ENCODE results near the gene CHTF18. TPM values are rescaled to one million over a fixed set of nuclear protein-coding genes. Genes with fewer than 3 reads are reported as not detected.

Gene CHTF18
- total and polyA plus RNA-seq, 4 donors: 3.0 to 56.9 (median 10.7) TPM

- H3K4me3 ChIP-seq (ENCODE audit: low read length in 2 of 2): no peak within 1 kb of the TSS
- H3K27ac ChIP-seq (ENCODE audit: low read depth in 1 of 2, low read length in 2 of 2): no peak within 1 kb of the TSS
- H3K9me3 ChIP-seq (ENCODE audit: control insufficient read depth, low read length): no peaks in the 10 kb centered on the region
- H3K4me1 ChIP-seq (ENCODE audit: control insufficient read depth in 1 of 2, insufficient read depth in 2 of 2, low read length in 2 of 2): no peaks in the 10 kb centered on the region
- no peaks in the 10 kb centered on the region for H3K27me3 ChIP-seq (ENCODE audit: control insufficient read depth in 1 of 2, insufficient read depth in 2 of 2, low read length in 1 of 2)
- intact Hi-C loops (cut with DNase I): no loop called here
- no peaks in the 10 kb centered on the region for H3K36me3 ChIP-seq (ENCODE audit: control insufficient read depth in 1 of 2, insufficient read depth in 2 of 2, low read length in 1 of 2)
- no peak for ATAC-seq (ENCODE audit: low FRiP score)
- DNase-seq: no peak
- 4 to 6% methylated on average over 51 to 57 of the region's 57 CpGs for WGBS, 2 donors
Observed at GRCh38 chr16:799948-800833, 11.8 kb downstream of the CHTF18 start, which contains the start of gene GNG13. Gene GNG13 (minus strand): TSS chr16:800734. CDS start chr16:799077, 1,657 bp downstream.

GRCh38 chr16:800834-801511 is 12.6 kb downstream of the CHTF18 start:
- H3K27me3 ChIP-seq (ENCODE audit: control insufficient read depth in 1 of 2, insufficient read depth in 2 of 2, low read length in 1 of 2): no peaks in the 10 kb centered on the region
- intact Hi-C loops (cut with DNase I): no loop called here
- H3K4me3 ChIP-seq (ENCODE audit: low read length in 2 of 2): no peak overlapping the region
- H3K4me1 ChIP-seq (ENCODE audit: control insufficient read depth in 1 of 2, insufficient read depth in 2 of 2, low read length in 2 of 2): no peaks in the 10 kb centered on the region
- no peaks in the 10 kb centered on the region for H3K9me3 ChIP-seq (ENCODE audit: control insufficient read depth, low read length)
- H3K27ac ChIP-seq (ENCODE audit: low read depth in 1 of 2, low read length in 2 of 2): no peak overlapping the region
- WGBS, 2 donors: 13 to 15% methylated on average over 16 to 17 of the region's 17 CpGs
- no peak for DNase-seq
- ATAC-seq (ENCODE audit: low FRiP score): no peak
- H3K36me3 ChIP-seq (ENCODE audit: control insufficient read depth in 1 of 2, insufficient read depth in 2 of 2, low read length in 1 of 2): no peaks in the 10 kb centered on the region

- intact Hi-C loops (cut with DNase I): no loop called here
- no peaks in the 10 kb centered on the region for H3K36me3 ChIP-seq (ENCODE audit: control insufficient read depth in 1 of 2, insufficient read depth in 2 of 2, low read length in 1 of 2)
- H3K27me3 ChIP-seq (ENCODE audit: control insufficient read depth in 1 of 2, insufficient read depth in 2 of 2, low read length in 1 of 2): no peaks in the 10 kb centered on the region
- WGBS, 2 donors: 52 to 54% methylated on average over 20 to 22 of the region's 22 CpGs
- DNase-seq: no peak
- no peak for ATAC-seq (ENCODE audit: low FRiP score)
- H3K4me1 ChIP-seq (ENCODE audit: control insufficient read depth in 1 of 2, insufficient read depth in 2 of 2, low read length in 2 of 2): no peaks in the 10 kb centered on the region
- no peaks in the 10 kb centered on the region for H3K9me3 ChIP-seq (ENCODE audit: control insufficient read depth, low read length)
- no peak overlapping the region for H3K27ac ChIP-seq (ENCODE audit: low read depth in 1 of 2, low read length in 2 of 2)
- H3K4me3 ChIP-seq (ENCODE audit: low read length in 2 of 2): no peak overlapping the region
Observed at GRCh38 chr16:801584-802363, 13.4 kb downstream of the CHTF18 start.

DNA sequence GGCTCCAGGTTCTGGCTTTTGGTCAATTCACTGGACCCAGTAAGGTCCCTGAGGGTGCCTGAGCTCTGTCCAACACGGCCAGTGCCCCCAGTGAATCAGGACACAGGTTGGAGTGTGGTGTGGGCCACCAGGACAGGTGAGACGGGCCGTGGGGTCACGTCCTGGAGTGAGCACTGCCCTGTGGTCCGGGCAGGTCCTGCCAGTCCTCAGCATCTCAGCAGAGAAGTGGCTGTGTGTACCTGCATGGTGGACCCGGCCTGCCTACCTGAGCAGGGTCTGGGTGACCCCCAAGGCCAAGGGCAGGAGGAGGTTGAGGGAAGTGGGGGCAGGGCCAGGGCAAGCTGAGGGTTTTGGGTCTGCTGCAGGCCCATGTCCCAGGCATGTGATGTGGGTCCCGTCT is 14.0 kb downstream of the CHTF18 start:
- 70 to 71% methylated on average over 7 of the region's 7 CpGs for whole genome bisulfite sequencing, 2 donors
- DNase-seq (no peak), ATAC-seq (ENCODE audit: low FRiP score) (no peak)
- Histone ChIP-seq H3K4me1 (ENCODE audit: control insufficient read depth in 1 of 2, insufficient read depth in 2 of 2, low read length in 2 of 2) (no peaks in the 10 kb centered on the region), H3K27me3 (ENCODE audit: control insufficient read depth in 1 of 2, insufficient read depth in 2 of 2, low read length in 1 of 2) (no peaks in the 10 kb centered on the region), H3K36me3 (ENCODE audit: control insufficient read depth in 1 of 2, insufficient read depth in 2 of 2, low read length in 1 of 2) (no peaks in the 10 kb centered on the region), H3K9me3 (ENCODE audit: control insufficient read depth, low read length) (no peaks in the 10 kb centered on the region), H3K27ac (ENCODE audit: low read depth in 1 of 2, low read length in 2 of 2) (no peak overlapping the region), H3K4me3 (ENCODE audit: low read length in 2 of 2) (no peak overlapping the region)
- intact Hi-C loops (cut with DNase I): no loop called here

DNA sequence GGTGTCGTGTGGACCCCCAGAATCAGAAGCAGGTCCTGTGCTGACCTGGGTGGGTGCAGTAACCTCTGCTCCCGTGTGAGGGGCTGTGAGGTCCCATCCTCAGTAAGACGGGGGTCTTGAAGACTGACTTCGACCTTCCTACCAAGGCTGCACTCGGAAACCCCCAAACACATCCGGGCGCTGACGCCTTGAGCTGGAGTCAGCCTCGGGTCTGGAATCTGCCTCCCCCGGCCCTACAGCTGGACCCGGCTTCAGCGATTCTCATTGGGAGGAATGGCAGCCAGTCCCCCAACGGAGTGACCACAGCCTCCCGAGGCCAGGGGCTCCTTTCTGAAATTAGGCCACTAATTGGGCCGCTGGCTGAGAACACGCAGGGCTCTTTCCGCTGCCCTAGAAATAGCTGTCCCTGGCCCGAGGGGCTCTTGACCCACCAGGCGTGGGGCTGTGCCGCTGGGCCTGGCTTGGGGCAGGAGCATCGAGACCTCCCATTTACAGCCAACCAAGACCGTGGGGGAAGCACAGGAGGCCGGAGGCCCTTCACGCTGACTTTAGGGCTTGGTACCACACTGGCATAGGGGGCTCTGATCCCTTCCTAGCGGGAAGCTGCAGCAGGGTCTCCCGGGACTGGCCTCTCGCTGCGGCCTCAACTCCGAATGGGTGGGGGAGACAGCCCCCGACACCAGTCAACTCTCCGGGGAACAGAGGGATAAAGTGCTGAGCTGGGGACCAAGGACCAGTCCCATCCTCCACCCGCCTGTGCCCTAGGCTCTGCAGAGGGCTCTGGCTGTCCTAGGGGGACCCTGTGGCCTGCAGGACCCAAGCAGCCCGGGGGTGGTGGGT is 14.7 kb downstream of the CHTF18 start:
- intact Hi-C loops (cut with DNase I): no loop called here
- DNase-seq (no peak), ATAC-seq (ENCODE audit: low FRiP score) (no peak)
- Histone ChIP-seq H3K9me3 (ENCODE audit: control insufficient read depth, low read length) (no peaks in the 10 kb centered on the region), H3K27ac (ENCODE audit: low read depth in 1 of 2, low read length in 2 of 2) (no peak overlapping the region), H3K4me3 (ENCODE audit: low read length in 2 of 2) (no peak overlapping the region), H3K27me3 (ENCODE audit: control insufficient read depth in 1 of 2, insufficient read depth in 2 of 2, low read length in 1 of 2) (no peaks in the 10 kb centered on the region), H3K4me1 (ENCODE audit: control insufficient read depth in 1 of 2, insufficient read depth in 2 of 2, low read length in 2 of 2) (no peaks in the 10 kb centered on the region), H3K36me3 (ENCODE audit: control insufficient read depth in 1 of 2, insufficient read depth in 2 of 2, low read length in 1 of 2) (no peaks in the 10 kb centered on the region)
- 63 to 66% methylated on average over 33 of the region's 33 CpGs for WGBS, 2 donors

- Histone ChIP-seq H3K27ac (ENCODE audit: low read depth in 1 of 2, low read length in 2 of 2) (no peak overlapping the region), H3K27me3 (ENCODE audit: control insufficient read depth in 1 of 2, insufficient read depth in 2 of 2, low read length in 1 of 2) (no peaks in the 10 kb centered on the region), H3K9me3 (ENCODE audit: control insufficient read depth, low read length) (no peaks in the 10 kb centered on the region), H3K36me3 (ENCODE audit: control insufficient read depth in 1 of 2, insufficient read depth in 2 of 2, low read length in 1 of 2) (no peaks in the 10 kb centered on the region), H3K4me1 (ENCODE audit: control insufficient read depth in 1 of 2, insufficient read depth in 2 of 2, low read length in 2 of 2) (no peaks in the 10 kb centered on the region), H3K4me3 (ENCODE audit: low read length in 2 of 2) (no peak overlapping the region)
- no peak for ATAC-seq (ENCODE audit: low FRiP score)
- DNase-seq: no peak
- intact Hi-C loops (cut with DNase I): no loop called here
- WGBS, 2 donors: 44 to 45% methylated on average over 8 of the region's 8 CpGs
Observed at GRCh38 chr16:803754-804080, 15.3 kb downstream of the CHTF18 start.

DNA sequence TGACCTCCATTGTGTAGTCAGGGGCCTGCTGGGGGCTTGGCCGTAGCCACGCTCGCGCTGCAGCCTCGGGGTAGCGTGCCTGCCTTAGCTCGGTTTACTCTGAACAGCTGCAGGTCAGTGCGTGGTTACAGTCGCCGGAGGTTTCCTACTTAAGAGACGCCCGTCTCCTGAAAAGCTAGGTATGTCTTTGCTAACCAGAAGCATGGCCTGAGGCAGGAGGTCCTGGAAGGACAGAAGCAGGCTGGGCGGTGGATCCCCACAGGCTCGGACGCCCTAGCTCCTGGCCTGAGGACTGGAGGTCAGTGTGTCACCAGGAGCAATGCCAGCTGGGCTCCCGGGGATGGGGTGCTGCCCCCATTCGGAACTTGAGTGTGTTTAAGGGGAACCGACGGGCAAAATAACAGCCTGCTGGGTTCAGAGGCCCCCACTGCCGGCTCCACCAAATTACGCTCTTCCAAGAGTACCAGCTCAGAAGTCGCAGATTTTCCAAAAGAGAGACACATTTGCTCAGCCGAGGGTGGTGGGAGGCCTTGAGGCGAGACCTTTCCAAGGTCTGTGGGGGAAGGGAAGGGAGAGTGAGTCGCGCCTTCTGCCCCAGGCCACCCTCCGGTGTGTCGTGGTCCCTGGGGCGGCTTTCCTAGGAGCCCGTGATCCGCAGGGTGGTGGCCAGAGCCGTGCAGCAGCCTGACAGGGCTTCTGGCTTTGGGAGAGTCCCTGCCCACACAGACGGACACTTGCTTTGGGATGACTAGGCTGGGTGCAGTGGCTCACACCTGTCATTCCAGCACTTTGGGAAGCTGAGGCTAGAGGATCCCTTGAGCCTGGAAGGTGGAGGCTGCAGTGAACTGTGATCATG is 16.0 kb downstream of the CHTF18 start:
- no peak for ATAC-seq (ENCODE audit: low FRiP score)
- WGBS, 2 donors: 54 to 58% methylated on average over 33 of the region's 33 CpGs
- no peaks in the 10 kb centered on the region for H3K4me1 ChIP-seq (ENCODE audit: control insufficient read depth in 1 of 2, insufficient read depth in 2 of 2, low read length in 2 of 2)
- H3K27me3 ChIP-seq (ENCODE audit: control insufficient read depth in 1 of 2, insufficient read depth in 2 of 2, low read length in 1 of 2): no peaks in the 10 kb centered on the region
- no peak overlapping the region for H3K27ac ChIP-seq (ENCODE audit: low read depth in 1 of 2, low read length in 2 of 2)
- intact Hi-C loops (cut with DNase I): no loop called here
- no peak for DNase-seq
- H3K4me3 ChIP-seq (ENCODE audit: low read length in 2 of 2): no peak overlapping the region
- H3K36me3 ChIP-seq (ENCODE audit: control insufficient read depth in 1 of 2, insufficient read depth in 2 of 2, low read length in 1 of 2): no peaks in the 10 kb centered on the region
- no peaks in the 10 kb centered on the region for H3K9me3 ChIP-seq (ENCODE audit: control insufficient read depth, low read length)
